ENCODE measurements around the gene NFE2L1. TPM values are rescaled to one million over a fixed set of nuclear protein-coding genes. Genes with fewer than 3 reads are reported as not detected.

NFE2L1 gene
- total and polyA plus RNA-seq, 7 experiments from 2014 or later: 8.7 to 65.2 (median 40.0) TPM

- no peak overlapping the region for H3K27ac ChIP-seq (ENCODE audit: low read depth, low read length)
These were observed 7.5 kb downstream of the NFE2L1 start for GRCh38 chr17:48055531-48056245.

GRCh38 chr17:48056246-48056745 is 8.1 kb downstream of the NFE2L1 start:
- Mint-ChIP-seq H3K4me3 (peak overlapping the region in 1 of 10 donors; percentile 71), H3K9me3 (no peaks in the 10 kb centered on the region), H3K27ac (peak overlapping the region in 4 of 9 donors; percentile 26 to 83 (median 58)), H3K4me1 (peaks cover 26 to 48% (median 37%) of the 10 kb centered on the region in 7 donors), H3K36me3 (peaks cover 0 to 48% (median 12%) of the 10 kb centered on the region in 5 donors), H3K27me3 (no peaks in the 10 kb centered on the region)
- Histone ChIP-seq H3K4me3 (ENCODE audit: low read length) (no peak overlapping the region), H3K27ac (ENCODE audit: low read depth, low read length) (no peak overlapping the region), H3K9me3 (ENCODE audit: control insufficient read depth in 2 of 3, low read length in 3 of 3) (no peaks in the 10 kb centered on the region), H3K4me1 (ENCODE audit: control insufficient read depth in 2 of 2, insufficient read depth in 2 of 2, low read length in 2 of 2) (no peaks in the 10 kb centered on the region), H3K36me3 (ENCODE audit: control insufficient read depth in 2 of 3, insufficient read depth in 3 of 3, low read length in 3 of 3) (peaks cover 5 to 91% (median 13%) of the 10 kb centered on the region in 3 experiments), H3K27me3 (ENCODE audit: control insufficient read depth in 2 of 2, insufficient read depth in 2 of 2, low read length in 2 of 2) (no peaks in the 10 kb centered on the region)
- DNase-seq (no peak), ATAC-seq (no peak)
- ChIA-PET POLR2A (interaction anchor here (1.4 kb wide), 1 partner anchor 27 kb away, joined by 3 read pairs; no protein-coding TSS in a partner anchor), CTCF (no interaction called here)
- intact Hi-C loops (cut with micrococcal nuclease): no loop called here

More at GRCh38 chr17:48055531-48056245, 7.5 kb downstream of the NFE2L1 start:
- H3K4me3 Mint-ChIP-seq: peak overlapping the region in 1 of 10 donors; percentile 71
- H3K4me1 ChIP-seq (ENCODE audit: control insufficient read depth in 2 of 2, insufficient read depth in 2 of 2, low read length in 2 of 2): no peaks in the 10 kb centered on the region
- no peak overlapping the region for H3K4me3 ChIP-seq (ENCODE audit: low read length)
- H3K27me3 Mint-ChIP-seq: no peaks in the 10 kb centered on the region
- H3K9me3 ChIP-seq (ENCODE audit: control insufficient read depth in 2 of 3, low read length in 3 of 3): no peaks in the 10 kb centered on the region
- DNase-seq (no peak), ATAC-seq (no peak)
- ChIA-PET CTCF (no interaction called here), POLR2A (interaction anchor here (1.4 kb wide), 1 partner anchor 27 kb away, joined by 3 read pairs; no protein-coding TSS in a partner anchor)
- H3K27ac Mint-ChIP-seq: peak overlapping the region in 6 of 9 donors; percentile 24 to 88 (median 82)
- peaks cover 29 to 49% (median 43%) of the 10 kb centered on the region in 7 donors for H3K4me1 Mint-ChIP-seq
- no peaks in the 10 kb centered on the region for H3K27me3 ChIP-seq (ENCODE audit: control insufficient read depth in 2 of 2, insufficient read depth in 2 of 2, low read length in 2 of 2)
- H3K36me3 ChIP-seq (ENCODE audit: control insufficient read depth in 2 of 3, insufficient read depth in 3 of 3, low read length in 3 of 3): peaks cover 5 to 94% (median 13%) of the 10 kb centered on the region in 3 experiments
- H3K9me3 Mint-ChIP-seq: no peaks in the 10 kb centered on the region
- intact Hi-C loops (cut with micrococcal nuclease): no loop called here
- H3K36me3 Mint-ChIP-seq: peaks cover under 1 to 46% (median 12%) of the 10 kb centered on the region in 5 donors

GRCh38 chr17:48056879-48057278 is 8.7 kb downstream of the NFE2L1 start:
- ATAC-seq (no peak), DNase-seq (no peak)
- no peaks in the 10 kb centered on the region for H3K27me3 ChIP-seq (ENCODE audit: control insufficient read depth in 2 of 2, insufficient read depth in 2 of 2, low read length in 2 of 2)
- Mint-ChIP-seq H3K27ac (peak overlapping the region in 2 of 9 donors; percentile 48 to 83), H3K36me3 (peaks cover 0 to 47% (median 12%) of the 10 kb centered on the region in 5 donors), H3K9me3 (no peaks in the 10 kb centered on the region), H3K4me3 (no peak overlapping the region), H3K4me1 (peaks cover 20 to 44% (median 32%) of the 10 kb centered on the region in 7 donors), H3K27me3 (no peaks in the 10 kb centered on the region)
- CTCF ChIA-PET: no interaction called here
- H3K4me1 ChIP-seq (ENCODE audit: control insufficient read depth in 2 of 2, insufficient read depth in 2 of 2, low read length in 2 of 2): no peaks in the 10 kb centered on the region
- no peak overlapping the region for H3K27ac ChIP-seq (ENCODE audit: low read depth, low read length)
- POLR2A ChIA-PET: no interaction called here
- H3K4me3 ChIP-seq (ENCODE audit: low read length): no peak overlapping the region
- H3K36me3 ChIP-seq (ENCODE audit: control insufficient read depth in 2 of 3, insufficient read depth in 3 of 3, low read length in 3 of 3): peaks cover 5 to 91% (median 16%) of the 10 kb centered on the region in 3 experiments
- intact Hi-C loops (cut with micrococcal nuclease): no loop called here
- no peaks in the 10 kb centered on the region for H3K9me3 ChIP-seq (ENCODE audit: control insufficient read depth in 2 of 3, low read length in 3 of 3)

GRCh38 chr17:48057626-48058025 is 9.5 kb downstream of the NFE2L1 start:
- H3K4me1 ChIP-seq (ENCODE audit: control insufficient read depth in 2 of 2, insufficient read depth in 2 of 2, low read length in 2 of 2): no peaks in the 10 kb centered on the region
- no peak overlapping the region for H3K27ac ChIP-seq (ENCODE audit: low read depth, low read length)
- H3K36me3 ChIP-seq (ENCODE audit: control insufficient read depth in 2 of 3, insufficient read depth in 3 of 3, low read length in 3 of 3): peaks cover 5 to 91% (median 16%) of the 10 kb centered on the region in 3 experiments
- POLR2A ChIA-PET: interaction anchor here (2.9 kb wide), 1 partner anchor 10 kb away, joined by 13 read pairs; the partner anchor contains the start of gene NFE2L1
- H3K9me3 Mint-ChIP-seq: no peaks in the 10 kb centered on the region
- CTCF ChIA-PET: interaction anchor here (0.8 kb wide), 1 partner anchor 14 kb away, joined by 3 read pairs; no protein-coding TSS in a partner anchor
- H3K9me3 ChIP-seq (ENCODE audit: control insufficient read depth in 2 of 3, low read length in 3 of 3): no peaks in the 10 kb centered on the region
- H3K4me1 Mint-ChIP-seq: peaks cover 18 to 37% (median 27%) of the 10 kb centered on the region in 7 donors
- ATAC-seq: no peak
- intact Hi-C loops (cut with micrococcal nuclease): no loop called here
- peaks cover 0 to 45% (median 12%) of the 10 kb centered on the region in 5 donors for H3K36me3 Mint-ChIP-seq
- no peak overlapping the region for H3K27ac Mint-ChIP-seq
- no peaks in the 10 kb centered on the region for H3K27me3 ChIP-seq (ENCODE audit: control insufficient read depth in 2 of 2, insufficient read depth in 2 of 2, low read length in 2 of 2)
- DNase-seq: no peak
- H3K4me3 Mint-ChIP-seq: no peak overlapping the region
- no peak overlapping the region for H3K4me3 ChIP-seq (ENCODE audit: low read length)
- H3K27me3 Mint-ChIP-seq: no peaks in the 10 kb centered on the region

GRCh38 chr17:48058393-48059124 is 10.4 kb downstream of the NFE2L1 start:
- CTCF ChIA-PET: no interaction called here
- Mint-ChIP-seq H3K27me3 (no peaks in the 10 kb centered on the region), H3K4me3 (no peak overlapping the region), H3K4me1 (peaks cover 13 to 28% (median 18%) of the 10 kb centered on the region in 7 donors), H3K36me3 (peaks cover 0 to 46% (median 12%) of the 10 kb centered on the region in 5 donors), H3K27ac (peak overlapping the region in 1 of 9 donors; percentile 15), H3K9me3 (no peaks in the 10 kb centered on the region)
- no peak for ATAC-seq
- POLR2A ChIA-PET: interaction anchor here (2.9 kb wide), 1 partner anchor 11 kb away, joined by 13 read pairs; the partner anchor contains the start of gene NFE2L1
- H3K4me1 ChIP-seq (ENCODE audit: control insufficient read depth in 2 of 2, insufficient read depth in 2 of 2, low read length in 2 of 2): no peaks in the 10 kb centered on the region
- DNase-seq: no peak
- H3K4me3 ChIP-seq (ENCODE audit: low read length): no peak overlapping the region
- H3K9me3 ChIP-seq (ENCODE audit: control insufficient read depth in 2 of 3, low read length in 3 of 3): no peaks in the 10 kb centered on the region
- peaks cover 5 to 86% (median 16%) of the 10 kb centered on the region in 3 experiments for H3K36me3 ChIP-seq (ENCODE audit: control insufficient read depth in 2 of 3, insufficient read depth in 3 of 3, low read length in 3 of 3)
- no peak overlapping the region for H3K27ac ChIP-seq (ENCODE audit: low read depth, low read length)
- intact Hi-C loops (cut with micrococcal nuclease): no loop called here
- no peaks in the 10 kb centered on the region for H3K27me3 ChIP-seq (ENCODE audit: control insufficient read depth in 2 of 2, insufficient read depth in 2 of 2, low read length in 2 of 2)

- DNase-seq (no peak), ATAC-seq (no peak)
- ChIA-PET CTCF (no interaction called here), POLR2A (interaction anchor here (2.9 kb wide), 1 partner anchor 12 kb away, joined by 13 read pairs; the partner anchor contains the start of gene NFE2L1)
- intact Hi-C loops (cut with micrococcal nuclease): no loop called here
- peak overlapping the region in 2 of 9 donors; percentile 8 to 45 for H3K27ac Mint-ChIP-seq
- H3K27me3 Mint-ChIP-seq: no peaks in the 10 kb centered on the region
- Histone ChIP-seq H3K27me3 (ENCODE audit: control insufficient read depth in 2 of 2, insufficient read depth in 2 of 2, low read length in 2 of 2) (no peaks in the 10 kb centered on the region), H3K4me3 (ENCODE audit: low read length) (no peak overlapping the region), H3K9me3 (ENCODE audit: control insufficient read depth in 2 of 3, low read length in 3 of 3) (no peaks in the 10 kb centered on the region), H3K4me1 (ENCODE audit: control insufficient read depth in 2 of 2, insufficient read depth in 2 of 2, low read length in 2 of 2) (no peaks in the 10 kb centered on the region), H3K36me3 (ENCODE audit: control insufficient read depth in 2 of 3, insufficient read depth in 3 of 3, low read length in 3 of 3) (peaks cover 5 to 80% (median 16%) of the 10 kb centered on the region in 3 experiments), H3K27ac (ENCODE audit: low read depth, low read length) (no peak overlapping the region)
- H3K36me3 Mint-ChIP-seq: peaks cover 0 to 46% (median 12%) of the 10 kb centered on the region in 5 donors
- no peaks in the 10 kb centered on the region for H3K9me3 Mint-ChIP-seq
- H3K4me3 Mint-ChIP-seq: no peak overlapping the region
- peaks cover 8 to 23% (median 17%) of the 10 kb centered on the region in 7 donors for H3K4me1 Mint-ChIP-seq
These were observed 11.0 kb downstream of the NFE2L1 start for GRCh38 chr17:48059125-48059668.
